SK-N-SH treated with all-trans-retinoic acid at 6 μM for 48 hours (cell line): ENCODE data around the gene AREG.

Experiments used
- ATAC-seq: fragments of 200-7000 bp; cut with Tn5 transposase; 3 replicates; pipeline ENCODE4 v1.9.1; 2020; ENCODE audit warnings: mild to moderate bottlenecking, moderate library complexity
- ARNTL ChIP-seq: fragments of 450-650 bp; formaldehyde crosslinking; IDR thresholded peaks from 2 replicates; pipeline ENCODE4 v1.5.0; 2020; ENCODE audit warnings: low read depth, mild to moderate bottlenecking, moderate library complexity, borderline replicate concordance
- BACH2 ChIP-seq: fragments of 250-450 bp; sonication (Bioruptor Pico); IDR thresholded peaks from 2 replicates; pipeline ENCODE4 v1.9.0; 2021; ENCODE audit warnings: mild to moderate bottlenecking, borderline replicate concordance
- CSDC2 ChIP-seq: fragments of 250-450 bp; sonication (Bioruptor Pico); IDR thresholded peaks from 2 replicates; pipeline ENCODE4 v1.5.0; 2020; ENCODE audit warnings: mild to moderate bottlenecking, moderate library complexity
- ESRRG ChIP-seq: fragments of 250-450 bp; sonication (Bioruptor Pico); IDR thresholded peaks from 2 replicates; pipeline ENCODE4 v1.6.1; 2021; ENCODE audit warnings: mild to moderate bottlenecking
- GLIS3 ChIP-seq: fragments of 250-450 bp; sonication (Bioruptor Pico); IDR thresholded peaks from 2 replicates; pipeline ENCODE4 v1.5.0; 2020; ENCODE audit warnings: mild to moderate bottlenecking, moderate library complexity
- ISL1 ChIP-seq: fragments of 250-450 bp; sonication (Bioruptor Pico); IDR thresholded peaks from 2 replicates; pipeline ENCODE4 v2.1.2; 2022; ENCODE audit warnings: mild to moderate bottlenecking, moderate library complexity
- OSR1 ChIP-seq: fragments of 250-450 bp; sonication (Bioruptor Pico); IDR thresholded peaks from 2 replicates; pipeline ENCODE4 v1.8.0; 2022; ENCODE audit warnings: moderate library complexity, mild to moderate bottlenecking, inconsistent platforms
- PATZ1 ChIP-seq: fragments of 250-450 bp; sonication (Bioruptor Pico); IDR thresholded peaks from 2 replicates; pipeline ENCODE4 v1.8.0; 2020; ENCODE audit warnings: mild to moderate bottlenecking, moderate library complexity, borderline replicate concordance
- POU6F1 ChIP-seq: fragments of 250-450 bp; sonication (Bioruptor Pico); IDR thresholded peaks from 2 replicates; pipeline ENCODE4 v1.8.0; 2021; ENCODE audit warnings: low read depth, mild to moderate bottlenecking, moderate library complexity, borderline replicate concordance
- PPARA ChIP-seq: fragments of 250-450 bp; sonication (Bioruptor Pico); IDR thresholded peaks from 2 replicates; pipeline ENCODE4 v1.5.0; 2020; ENCODE audit warnings: mild to moderate bottlenecking, borderline replicate concordance
- TOX ChIP-seq: fragments of 250-450 bp; sonication (Bioruptor Pico); IDR thresholded peaks from 2 replicates; pipeline ENCODE4 v1.8.0; 2021; ENCODE audit warnings: mild to moderate bottlenecking, moderate library complexity, borderline replicate concordance
- ZC3H10 ChIP-seq: fragments of 250-450 bp; sonication (Bioruptor Pico); IDR thresholded peaks from 2 replicates; pipeline ENCODE4 v1.5.1; 2021; ENCODE audit warnings: mild to moderate bottlenecking, moderate library complexity
- ZFP3 ChIP-seq: fragments of 250-450 bp; sonication (Bioruptor Pico); IDR thresholded peaks from 2 replicates; pipeline ENCODE4 v1.5.0; 2020; ENCODE audit warnings: mild to moderate bottlenecking, moderate library complexity
- ZFP30 ChIP-seq: fragments of 450-650 bp; formaldehyde crosslinking; IDR thresholded peaks from 2 replicates; pipeline ENCODE4 v1.5.0; 2022; ENCODE audit warnings: mild to moderate bottlenecking, moderate library complexity
- ZNF565 ChIP-seq: fragments of 450-650 bp; formaldehyde crosslinking; conservative IDR thresholded peaks from 2 replicates; pipeline ENCODE4 v1.5.0; 2020; ENCODE audit warnings: low read depth, mild to moderate bottlenecking, moderate library complexity
- ZNF70 ChIP-seq: fragments of 450-650 bp; formaldehyde crosslinking; IDR thresholded peaks from 2 replicates; pipeline ENCODE4 v1.5.0; 2020; ENCODE audit warnings: mild to moderate bottlenecking, moderate library complexity
- TF ChIP-seq, protein P1 (sequence below): fragments of 250-450 bp; sonication (Bioruptor Pico); IDR thresholded peaks from 2 replicates; pipeline ENCODE4 v1.5.0; 2020; ENCODE audit warnings: mild to moderate bottlenecking, moderate library complexity

Gene AREG

GRCh38 chr4:74503580-74503979, 58.6 kb downstream of the AREG start:
- no peak for ATAC-seq
- TF ChIP-seq CSDC2 (CRISPR knock-in tag) (no peak), ZNF70 (no peak), ARNTL (CRISPR knock-in tag) (no peak), ESRRG (CRISPR knock-in tag) (no peak), POU6F1 (CRISPR knock-in tag) (no peak), OSR1 (no peak), ISL1 (CRISPR knock-in tag) (no peak), TOX (CRISPR knock-in tag) (no peak), ZNF565 (CRISPR knock-in tag) (no peak), BACH2 (CRISPR knock-in tag) (no peak), PATZ1 (CRISPR knock-in tag) (no peak), ZFP30 (CRISPR knock-in tag) (no peak), PPARA (CRISPR knock-in tag) (no peak)
- TF ChIP-seq, all 23 proteins: peak for 0

- TF ChIP-seq CSDC2 (CRISPR knock-in tag) (no peak), PATZ1 (CRISPR knock-in tag) (no peak), ZC3H10 (CRISPR knock-in tag) (no peak), ISL1 (CRISPR knock-in tag) (no peak), GLIS3 (CRISPR knock-in tag) (no peak), ZFP3 (no peak), ARNTL (CRISPR knock-in tag) (no peak)
- TF ChIP-seq, protein P1, sequence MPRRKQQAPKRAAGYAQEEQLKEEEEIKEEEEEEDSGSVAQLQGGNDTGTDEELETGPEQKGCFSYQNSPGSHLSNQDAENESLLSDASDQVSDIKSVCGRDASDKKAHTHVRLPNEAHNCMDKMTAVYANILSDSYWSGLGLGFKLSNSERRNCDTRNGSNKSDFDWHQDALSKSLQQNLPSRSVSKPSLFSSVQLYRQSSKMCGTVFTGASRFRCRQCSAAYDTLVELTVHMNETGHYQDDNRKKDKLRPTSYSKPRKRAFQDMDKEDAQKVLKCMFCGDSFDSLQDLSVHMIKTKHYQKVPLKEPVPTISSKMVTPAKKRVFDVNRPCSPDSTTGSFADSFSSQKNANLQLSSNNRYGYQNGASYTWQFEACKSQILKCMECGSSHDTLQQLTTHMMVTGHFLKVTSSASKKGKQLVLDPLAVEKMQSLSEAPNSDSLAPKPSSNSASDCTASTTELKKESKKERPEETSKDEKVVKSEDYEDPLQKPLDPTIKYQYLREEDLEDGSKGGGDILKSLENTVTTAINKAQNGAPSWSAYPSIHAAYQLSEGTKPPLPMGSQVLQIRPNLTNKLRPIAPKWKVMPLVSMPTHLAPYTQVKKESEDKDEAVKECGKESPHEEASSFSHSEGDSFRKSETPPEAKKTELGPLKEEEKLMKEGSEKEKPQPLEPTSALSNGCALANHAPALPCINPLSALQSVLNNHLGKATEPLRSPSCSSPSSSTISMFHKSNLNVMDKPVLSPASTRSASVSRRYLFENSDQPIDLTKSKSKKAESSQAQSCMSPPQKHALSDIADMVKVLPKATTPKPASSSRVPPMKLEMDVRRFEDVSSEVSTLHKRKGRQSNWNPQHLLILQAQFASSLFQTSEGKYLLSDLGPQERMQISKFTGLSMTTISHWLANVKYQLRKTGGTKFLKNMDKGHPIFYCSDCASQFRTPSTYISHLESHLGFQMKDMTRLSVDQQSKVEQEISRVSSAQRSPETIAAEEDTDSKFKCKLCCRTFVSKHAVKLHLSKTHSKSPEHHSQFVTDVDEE (CRISPR knock-in tag) = no peak
- ATAC-seq = no peak
These were observed 59.3 kb downstream of the AREG start for GRCh38 chr4:74504212-74504611.
